ENCODE measurements around the gene TTC21A. TPM values are rescaled to one million over a fixed set of nuclear protein-coding genes. Genes with fewer than 3 reads are reported as not detected.

The TTC21A gene
- total RNA-seq, 1 experiment from 2014 or later, result 5.6 TPM

- Histone ChIP-seq H3K9ac (ENCODE audit: low read length) (no peak overlapping the region), H3K4me2 (ENCODE audit: low read length) (no peak overlapping the region), H3K9me3 (ENCODE audit: control insufficient read depth in 1 of 2, insufficient read depth in 1 of 2, low read depth in 1 of 2, low read length in 2 of 2) (no peaks in the 10 kb centered on the region), H3K4me3 (replicated peaks in 1 of 2; ENCODE audit: low read depth in 1 of 2, low read length in 2 of 2) (no peak overlapping the region), H3K9me2 (ENCODE audit: insufficient read depth) (no peaks in the 10 kb centered on the region), H3K27me3 (ENCODE audit: insufficient read depth, low read length) (no peaks in the 10 kb centered on the region), H3K79me2 (ENCODE audit: insufficient read depth, low read length) (no peaks in the 10 kb centered on the region), H2AFZ (ENCODE audit: low read depth, low read length, poor library complexity, severe bottlenecking) (no peak overlapping the region), H4K20me1 (ENCODE audit: insufficient read depth) (no peaks in the 10 kb centered on the region), H3K36me3 (ENCODE audit: control insufficient read depth in 1 of 2, insufficient read depth in 2 of 2, low read length in 2 of 2) (no peaks in the 10 kb centered on the region), H3K27ac (ENCODE audit: low read depth, low read length) (no peak overlapping the region), H3K4me1 (ENCODE audit: control insufficient read depth in 1 of 2, insufficient read depth in 2 of 2, low read length in 2 of 2) (peaks cover 4 to 15% of the 10 kb centered on the region in 2 experiments; a peak in 3 of 4 replicates)
- BruUV-seq (replicated peaks), result no TSS peak
- intact Hi-C loops (cut with micrococcal nuclease), result no loop called here
- CTCF ChIA-PET, result no interaction called here
- TF ChIP-seq YY1 (IDR thresholded peaks at IDR 0.05; ENCODE audit: extremely low read depth, insufficient replicate concordance, low read depth, low read length), result no peak
- no peak for TF ChIP-seq ZFX (IDR thresholded peaks at IDR 0.05)
- no peak for TF ChIP-seq EGR1 (IDR thresholded peaks at IDR 0.05; ENCODE audit: low read depth)
- no peak for TF ChIP-seq ELF1 (IDR thresholded peaks at IDR 0.05; ENCODE audit: borderline replicate concordance, low read depth)
- TF ChIP-seq ZBTB33 (IDR thresholded peaks at IDR 0.05; ENCODE audit: extremely low read depth, insufficient replicate concordance, low read length), result no peak
- no peak for TF ChIP-seq CEBPB (IDR thresholded peaks at IDR 0.05; ENCODE audit: low read depth)
- no peak for TF ChIP-seq RAD21 (IDR thresholded peaks at IDR 0.05; ENCODE audit: low read depth)
- RAD21 ChIA-PET (ENCODE audit: low non-redundant PET in 1 of 2, low total read pairs in 2 of 2, uncharacterized antibody in 2 of 2, unreplicated experiment in 2 of 2), result no interaction called here
- no peak for ATAC-seq
- DNase-seq (ENCODE audit: low read depth, low spot score), result no peak
- POLR2A ChIA-PET, result interaction anchor here (0.7 to 1.0 kb wide), 2 partner anchors 8 to 11 kb away, joined by 3 read pairs; no protein-coding TSS in a partner anchor
These were observed 62.2 kb downstream of the TTC21A start for GRCh38 chr3:39169712-39170111.

- no peaks in the 10 kb centered on the region for H3K27me3 ChIP-seq (ENCODE audit: insufficient read depth, low read length)
- no peak overlapping the region for H2AFZ ChIP-seq (ENCODE audit: low read depth, low read length, poor library complexity, severe bottlenecking)
- H3K4me2 ChIP-seq (ENCODE audit: low read length), result no peak overlapping the region
- H3K9me3 ChIP-seq (ENCODE audit: control insufficient read depth in 1 of 2, insufficient read depth in 1 of 2, low read depth in 1 of 2, low read length in 2 of 2), result no peaks in the 10 kb centered on the region
- H3K4me1 ChIP-seq (ENCODE audit: control insufficient read depth in 1 of 2, insufficient read depth in 2 of 2, low read length in 2 of 2), result peaks cover 4 to 20% of the 10 kb centered on the region in 2 experiments; a peak in 3 of 4 replicates
- no peaks in the 10 kb centered on the region for H3K9me2 ChIP-seq (ENCODE audit: insufficient read depth)
- DNase-seq (ENCODE audit: low read depth, low spot score), result no peak
- no peak overlapping the region for H3K27ac ChIP-seq (ENCODE audit: low read depth, low read length)
- ChIA-PET POLR2A (interaction anchor here (1.0 kb wide), 1 partner anchor 12 kb away, joined by 3 read pairs; no protein-coding TSS in a partner anchor), RAD21 (ENCODE audit: low non-redundant PET in 1 of 2, low total read pairs in 2 of 2, uncharacterized antibody in 2 of 2, unreplicated experiment in 2 of 2) (no interaction called here), CTCF (no interaction called here)
- no peak overlapping the region for H3K4me3 ChIP-seq (replicated peaks in 1 of 2; ENCODE audit: low read depth in 1 of 2, low read length in 2 of 2)
- H3K9ac ChIP-seq (ENCODE audit: low read length), result no peak overlapping the region
- intact Hi-C loops (cut with micrococcal nuclease), result no loop called here
- no peak for ATAC-seq
- no TSS peak for BruUV-seq (replicated peaks)
- no peaks in the 10 kb centered on the region for H3K36me3 ChIP-seq (ENCODE audit: control insufficient read depth in 1 of 2, insufficient read depth in 2 of 2, low read length in 2 of 2)
- no peaks in the 10 kb centered on the region for H3K79me2 ChIP-seq (ENCODE audit: insufficient read depth, low read length)
- H4K20me1 ChIP-seq (ENCODE audit: insufficient read depth), result no peaks in the 10 kb centered on the region
- no peak for TF ChIP-seq CTCF (IDR thresholded peaks at IDR 0.05 in 2 of 3, conservative IDR thresholded peaks at IDR 0.05 in 1 of 3; ENCODE audit: borderline replicate concordance in 1 of 3, insufficient read depth in 1 of 3, low read depth in 2 of 3, low read length in 2 of 3)
- TF ChIP-seq EGR1 (IDR thresholded peaks at IDR 0.05; ENCODE audit: low read depth), result no peak
- TF ChIP-seq JUND (IDR thresholded peaks at IDR 0.05), result no peak
- TF ChIP-seq YY1 (IDR thresholded peaks at IDR 0.05; ENCODE audit: extremely low read depth, insufficient replicate concordance, low read depth, low read length), result no peak
- no peak for TF ChIP-seq TCF7L2 (IDR thresholded peaks at IDR 0.05; ENCODE audit: borderline replicate concordance, extremely low read depth, insufficient read depth, insufficient read length)
- TF ChIP-seq CEBPB (IDR thresholded peaks at IDR 0.05; ENCODE audit: low read depth), result no peak
- TF ChIP-seq CBX3 (IDR thresholded peaks at IDR 0.05; ENCODE audit: low read depth), result no peak
- no peak for TF ChIP-seq RAD21 (IDR thresholded peaks at IDR 0.05; ENCODE audit: low read depth)
- TF ChIP-seq EZH2phosphoT487 (IDR thresholded peaks at IDR 0.05; ENCODE audit: borderline replicate concordance), result no peak
- TF ChIP-seq SRF (IDR thresholded peaks at IDR 0.05; ENCODE audit: low read depth), result no peak
- TF ChIP-seq POLR2A (IDR thresholded peaks at IDR 0.05; ENCODE audit: borderline replicate concordance, extremely low read depth, insufficient read depth, insufficient read length), result no peak
- no peak for TF ChIP-seq ZFX (IDR thresholded peaks at IDR 0.05)
- TF ChIP-seq SP1 (IDR thresholded peaks at IDR 0.05; ENCODE audit: low read depth), result no peak
- no peak for TF ChIP-seq SIN3A (IDR thresholded peaks at IDR 0.05; ENCODE audit: low read depth)
These were observed 63.0 kb downstream of the TTC21A start for GRCh38 chr3:39170461-39170860.

Measured in HCT116 (cell line).